Gastroesophageal sphincter (tissue), 3 donors: ENCODE results near the gene NKAIN1.

Experiments used
- CTCF ChIP-seq, 4 experiments: fragments of 200-600 bp in 2 of 4; fragments of 450-650 bp in 2 of 4; sonication (generic) in 1 of 4; IDR thresholded peaks; one replicate each; pipeline ENCODE4 v1.5.1; 2017 to 2019; ENCODE audit warnings: antibody characterized with exemption in 4 of 4, mild to moderate bottlenecking in 2 of 4, moderate library complexity in 2 of 4
- EP300 ChIP-seq: sonication (generic); formaldehyde crosslinking; IDR thresholded peaks from one replicate; pipeline ENCODE4 v1.6.1; 2017; ENCODE audit warnings: antibody characterized with exemption, mild to moderate bottlenecking
- POLR2A ChIP-seq, 2 donors: fragments of 450-650 bp; IDR thresholded peaks; one replicate each; pipeline ENCODE4 v1.6.1; 2017; ENCODE audit warnings: antibody characterized with exemption in 2 of 2, mild to moderate bottlenecking in 2 of 2, moderate library complexity in 1 of 2
- POLR2AphosphoS5 ChIP-seq: sonication (generic); formaldehyde crosslinking; IDR thresholded peaks from one replicate; pipeline ENCODE4 v1.6.1; 2017; ENCODE audit warnings: antibody characterized with exemption

- TF ChIP-seq CTCF (IDR thresholded peaks at IDR 0.05) (no peak), POLR2A (IDR thresholded peaks at IDR 0.05) (no peak), EP300 (no peak), POLR2AphosphoS5 (no peak)
These were observed 91.3 kb downstream of the NKAIN1 start for GRCh38 chr1:31148409-31148808.
